HTR-8/SVneo (cell line): Measurements from ENCODE around the gene NMT2.
"Not testable (repeated sequence)": the region's sequence is repeated elsewhere in the genome, so short reads cannot be mapped to it uniquely, and the experiment has no call there.

Experiments used
- DNase-seq: peaks from one replicate; pipeline ENCODE4 v3.0.0; 2011; ENCODE audit warnings: low spot score, mixed read lengths; ENCODE audit not compliant: insufficient read length
- FAIRE-seq: peaks from 2 replicates; lab custom pipeline; 2011; peaks lifted over from hg19 to GRCh38; lab: Jason Lieb, UNC

Gene NMT2

GRCh38 chr10:15168291-15168785 is at the start of gene NMT2:
Gene NMT2 (minus strand): TSS chr10:15168693. CDS start chr10:15168612, 81 bp downstream.
- peak; percentile 86 for DNase-seq
- FAIRE-seq, result peak; percentile 90

- no peak for DNase-seq
Observed at GRCh38 chr10:15216700-15217099, 48.2 kb upstream of the NMT2 start.

GRCh38 chr10:15214237-15214636 is 45.7 kb upstream of the NMT2 start:
- DNase-seq (no peak), FAIRE-seq (no peak)

More at GRCh38 chr10:15216700-15217099, 48.2 kb upstream of the NMT2 start:
- FAIRE-seq, result no peak

GRCh38 chr10:15213461-15213861 is 45.0 kb upstream of the NMT2 start:
- DNase-seq (no peak), FAIRE-seq (no peak)

GRCh38 chr10:15211464-15211979 is 43.0 kb upstream of the NMT2 start:
- DNase-seq (no peak), FAIRE-seq (no peak)

GRCh38 chr10:15210521-15210920 is 42.0 kb upstream of the NMT2 start:
- FAIRE-seq, result no peak

GRCh38 chr10:15209827-15210509 is 41.5 kb upstream of the NMT2 start:
- peak; percentile 62 for DNase-seq
- FAIRE-seq, result peak; percentile 75

More at GRCh38 chr10:15210521-15210920, 42.0 kb upstream of the NMT2 start:
- no peak for DNase-seq

GRCh38 chr10:15208221-15208620 is 39.7 kb upstream of the NMT2 start:
- FAIRE-seq, result no peak
- DNase-seq, result no peak

GRCh38 chr10:15207410-15207809 is 38.9 kb upstream of the NMT2 start:
- DNase-seq, FAIRE-seq: not testable (repeated sequence)

- FAIRE-seq, result no peak
- DNase-seq, result no peak
Observed at GRCh38 chr10:15202639-15203038, 34.1 kb upstream of the NMT2 start.

- DNase-seq, FAIRE-seq: not testable (repeated sequence)
Observed at GRCh38 chr10:15202301-15202621, 33.8 kb upstream of the NMT2 start.

- DNase-seq, result no peak
- FAIRE-seq, result no peak
Observed at GRCh38 chr10:15201589-15202300, 33.3 kb upstream of the NMT2 start.

GRCh38 chr10:15200626-15201025 is 32.1 kb upstream of the NMT2 start:
- FAIRE-seq, result no peak

GRCh38 chr10:15197911-15198310 is 29.4 kb upstream of the NMT2 start:
- DNase-seq (no peak), FAIRE-seq (no peak)

More at GRCh38 chr10:15200626-15201025, 32.1 kb upstream of the NMT2 start:
- DNase-seq, result peak; percentile 75

- FAIRE-seq (no peak), DNase-seq (no peak)
Observed at GRCh38 chr10:15197276-15197675, 28.8 kb upstream of the NMT2 start.

- DNase-seq (no peak), FAIRE-seq (no peak)
Observed at GRCh38 chr10:15196021-15196834, 27.7 kb upstream of the NMT2 start.

- DNase-seq (no peak), FAIRE-seq (no peak)
Observed at GRCh38 chr10:15189133-15189885, 20.8 kb upstream of the NMT2 start.

- DNase-seq (no peak), FAIRE-seq (no peak)
Observed at GRCh38 chr10:15188603-15189002, 20.1 kb upstream of the NMT2 start.

- no peak for FAIRE-seq
- no peak for DNase-seq
Observed at GRCh38 chr10:15183689-15184481, 15.4 kb upstream of the NMT2 start.
